DOHH2 (cell line): Measurements from ENCODE around the gene NBPF11.

Experiments
- CTCF ChIP-seq: fragments of 200-600 bp; sonication (generic); IDR thresholded peaks from one replicate; pipeline ENCODE4 v1.5.1; 2014; ENCODE audit warnings: antibody characterized with exemption, mild to moderate bottlenecking, low read depth, low read length; ENCODE audit not compliant: poor library complexity, severe bottlenecking
- EZH2phosphoT487 ChIP-seq: fragments of 200-600 bp; sonication (generic); IDR thresholded peaks from 2 replicates; pipeline ENCODE4 v1.6.1; 2017; ENCODE audit warnings: borderline replicate concordance, mild to moderate bottlenecking, antibody characterized with exemption, low read length, moderate library complexity, mixed read lengths

DNA sequence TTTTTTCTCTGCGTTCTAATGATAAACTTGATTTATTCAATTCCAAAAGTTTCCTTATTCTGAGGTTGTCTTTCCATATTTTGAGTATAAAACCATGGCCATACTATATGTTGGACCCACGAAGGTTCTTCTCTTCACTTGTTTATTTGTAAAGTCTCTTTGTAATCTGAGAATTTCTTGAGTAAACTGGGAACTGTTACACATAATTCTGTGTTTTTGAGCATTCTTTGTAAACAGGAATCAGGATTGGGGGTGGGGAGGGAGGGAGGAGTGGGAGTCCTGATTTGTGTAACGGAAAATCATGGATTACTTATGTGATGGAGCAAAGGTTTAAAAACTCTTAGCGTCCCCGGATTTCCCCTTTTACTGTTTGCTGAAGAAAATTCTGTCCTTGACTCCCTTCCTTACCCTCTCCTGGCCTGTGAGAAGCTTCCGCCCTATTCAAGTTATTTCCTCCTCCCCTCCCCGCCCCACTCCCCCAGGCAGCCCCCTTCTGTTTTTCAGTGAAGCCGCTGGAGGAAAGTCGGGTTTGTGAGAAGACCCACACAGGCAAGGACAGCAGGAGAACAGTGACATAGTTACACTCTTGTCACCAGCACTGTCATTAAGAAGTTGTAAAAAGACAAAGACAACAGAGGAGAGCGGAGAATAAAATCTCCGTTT, 6.4 kb upstream of the NBPF11 start:
- TF ChIP-seq CTCF (no peak), EZH2phosphoT487 (no peak)
